ENCODE results near the gene ZC3H4.
"Not testable (repeated sequence)": the region's sequence is repeated elsewhere in the genome, so short reads cannot be mapped to it uniquely, and the experiment has no call there.

Gene ZC3H4

DNA sequence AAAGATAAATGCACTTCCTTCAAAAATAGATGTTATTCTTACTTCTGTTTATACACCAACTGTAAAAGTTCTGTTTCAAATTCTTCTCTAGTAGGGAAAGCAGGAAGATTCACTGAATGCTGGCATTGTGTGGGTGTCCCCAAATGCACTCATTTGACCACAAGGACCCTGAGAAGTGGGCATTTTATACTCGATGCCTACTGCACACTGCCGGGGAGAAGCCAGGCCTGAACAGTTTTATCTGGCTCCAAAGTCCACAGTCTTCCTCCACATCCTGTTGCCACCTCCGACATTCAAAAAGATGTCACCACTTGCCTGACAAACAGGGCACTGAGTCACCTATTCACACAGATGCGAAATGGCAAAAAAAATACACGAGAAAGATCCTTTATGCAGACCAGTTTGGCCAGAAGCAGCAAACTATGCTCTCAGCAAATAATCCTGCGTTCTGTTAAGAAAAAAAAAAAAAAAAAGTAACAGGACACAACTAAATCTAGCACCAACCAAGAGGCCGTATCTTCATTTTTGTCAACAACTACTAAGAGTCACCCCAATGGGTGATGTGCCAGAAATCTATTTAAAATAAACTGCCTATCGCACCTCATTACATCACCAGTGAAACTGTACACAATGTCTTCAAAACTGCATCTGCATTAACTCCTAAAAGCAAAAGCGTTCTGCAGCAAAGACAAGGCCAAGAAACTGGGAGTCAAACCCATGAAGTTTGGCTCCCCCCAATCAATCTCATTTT is 6.2 kb downstream of the ZC3H4 start:
- H3K4me1 ChIP-seq (ENCODE audit: control insufficient read depth, insufficient read depth, low read length, unreplicated experiment) = peaks cover 46% of the 10 kb centered on the region
- no peak overlapping the region for H2AFZ ChIP-seq (ENCODE audit: low read length, unreplicated experiment)
- no peaks in the 10 kb centered on the region for H3K27me3 ChIP-seq (ENCODE audit: insufficient read depth, low read length)
- H3K79me2 ChIP-seq (ENCODE audit: control insufficient read depth, insufficient read depth, low read length, unreplicated experiment) = peaks cover 88% of the 10 kb centered on the region
- peaks cover 7% of the 10 kb centered on the region; the same call in 1 of the 2 replicates for H3K36me3 ChIP-seq (ENCODE audit: insufficient read depth, low read length)
- peak overlapping the region; percentile 99 for H3K27ac ChIP-seq (ENCODE audit: low read depth, low read length)
- H3K4me3 ChIP-seq (ENCODE audit: low read depth, low read length) = no peak overlapping the region

DNA sequence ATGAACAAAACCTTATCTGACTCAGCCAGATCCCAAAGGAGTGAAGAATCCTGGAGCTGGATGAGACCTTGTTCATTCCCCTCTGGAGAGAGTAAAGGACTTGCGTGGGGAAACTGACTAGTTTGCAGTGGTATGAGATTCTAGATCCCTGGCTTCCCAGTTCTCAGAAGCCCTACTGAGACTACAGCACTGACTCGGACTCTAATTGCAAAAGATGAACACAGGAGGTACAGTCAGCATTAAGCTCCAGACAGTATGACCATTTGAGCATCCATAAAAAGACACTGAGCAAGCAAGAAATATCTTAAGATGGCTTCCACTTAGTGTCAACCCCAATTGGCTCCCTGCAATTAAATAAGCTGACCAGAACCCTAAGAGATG is 6.8 kb downstream of the ZC3H4 start:
- H3K36me3 ChIP-seq (ENCODE audit: insufficient read depth, low read length) = peaks cover 7% of the 10 kb centered on the region; the same call in 1 of the 2 replicates

DNA sequence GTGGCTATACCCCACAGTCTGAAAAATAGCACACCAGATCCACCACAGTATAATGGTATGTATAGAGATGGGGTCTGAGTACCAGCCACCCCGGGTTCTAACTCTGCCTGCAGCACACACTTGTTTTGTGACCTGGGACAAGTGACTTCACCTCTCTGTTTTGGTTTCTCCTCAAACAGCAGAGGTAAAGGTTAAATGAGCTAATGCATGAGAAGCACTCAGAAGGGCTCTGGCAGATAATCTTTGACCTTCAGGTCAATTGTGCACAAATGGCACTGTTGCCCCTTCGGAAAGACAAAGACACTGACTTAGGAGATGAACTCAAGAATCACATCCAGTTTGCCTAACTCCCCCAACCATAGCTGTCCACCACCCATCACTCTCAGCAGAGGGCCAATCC is 7.7 kb downstream of the ZC3H4 start:
- peaks cover 86% of the 10 kb centered on the region for H3K79me2 ChIP-seq (ENCODE audit: control insufficient read depth, insufficient read depth, low read length, unreplicated experiment)
- peaks cover 48% of the 10 kb centered on the region for H3K4me1 ChIP-seq (ENCODE audit: control insufficient read depth, insufficient read depth, low read length, unreplicated experiment)
- H3K27me3 ChIP-seq (ENCODE audit: insufficient read depth, low read length) = no peaks in the 10 kb centered on the region
- no peak overlapping the region for H3K4me3 ChIP-seq (ENCODE audit: low read depth, low read length)
- H3K36me3 ChIP-seq (ENCODE audit: insufficient read depth, low read length) = peaks cover 7% of the 10 kb centered on the region; the same call in 1 of the 2 replicates
- H2AFZ ChIP-seq (ENCODE audit: low read length, unreplicated experiment) = no peak overlapping the region
- H3K27ac ChIP-seq (ENCODE audit: low read depth, low read length) = no peak overlapping the region

More for the DNA sequence above, 6.8 kb downstream of the ZC3H4 start:
- Histone ChIP-seq H3K4me3 (ENCODE audit: low read depth, low read length) (no peak overlapping the region), H3K27me3 (ENCODE audit: insufficient read depth, low read length) (no peaks in the 10 kb centered on the region), H3K4me1 (ENCODE audit: control insufficient read depth, insufficient read depth, low read length, unreplicated experiment) (peaks cover 48% of the 10 kb centered on the region), H2AFZ (ENCODE audit: low read length, unreplicated experiment) (no peak overlapping the region), H3K27ac (ENCODE audit: low read depth, low read length) (peak overlapping the region; percentile 99), H3K79me2 (ENCODE audit: control insufficient read depth, insufficient read depth, low read length, unreplicated experiment) (peaks cover 89% of the 10 kb centered on the region)

DNA sequence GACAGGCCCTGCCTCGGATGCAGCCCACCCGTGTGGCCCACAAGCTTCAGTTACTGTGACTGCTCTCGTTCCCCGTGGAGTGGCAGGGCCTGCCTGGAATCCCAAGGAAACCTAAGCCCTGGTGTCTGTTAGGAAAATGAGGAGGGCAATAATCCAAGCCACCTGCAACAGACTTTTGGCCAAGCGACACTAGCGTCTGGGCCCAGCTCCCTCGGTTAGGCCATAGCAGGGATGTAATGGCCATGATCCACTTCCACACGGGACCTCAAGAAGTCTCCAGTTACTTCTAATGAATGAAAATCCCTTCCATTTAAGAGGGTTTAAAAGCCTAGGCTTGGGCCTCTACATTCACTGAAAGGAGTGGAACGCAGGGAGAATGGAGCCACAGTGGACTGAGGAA is 8.9 kb downstream of the ZC3H4 start:
- H3K79me2 ChIP-seq (ENCODE audit: control insufficient read depth, insufficient read depth, low read length, unreplicated experiment) = peaks cover 83% of the 10 kb centered on the region
- H3K4me3 ChIP-seq (ENCODE audit: low read depth, low read length) = no peak overlapping the region
- H3K27me3 ChIP-seq (ENCODE audit: insufficient read depth, low read length) = no peaks in the 10 kb centered on the region
- H3K4me1 ChIP-seq (ENCODE audit: control insufficient read depth, insufficient read depth, low read length, unreplicated experiment) = peaks cover 44% of the 10 kb centered on the region
- no peaks in the 10 kb centered on the region for H3K36me3 ChIP-seq (ENCODE audit: insufficient read depth, low read length)
- H2AFZ ChIP-seq (ENCODE audit: low read length, unreplicated experiment) = no peak overlapping the region
- H3K27ac ChIP-seq (ENCODE audit: low read depth, low read length) = no peak overlapping the region

DNA sequence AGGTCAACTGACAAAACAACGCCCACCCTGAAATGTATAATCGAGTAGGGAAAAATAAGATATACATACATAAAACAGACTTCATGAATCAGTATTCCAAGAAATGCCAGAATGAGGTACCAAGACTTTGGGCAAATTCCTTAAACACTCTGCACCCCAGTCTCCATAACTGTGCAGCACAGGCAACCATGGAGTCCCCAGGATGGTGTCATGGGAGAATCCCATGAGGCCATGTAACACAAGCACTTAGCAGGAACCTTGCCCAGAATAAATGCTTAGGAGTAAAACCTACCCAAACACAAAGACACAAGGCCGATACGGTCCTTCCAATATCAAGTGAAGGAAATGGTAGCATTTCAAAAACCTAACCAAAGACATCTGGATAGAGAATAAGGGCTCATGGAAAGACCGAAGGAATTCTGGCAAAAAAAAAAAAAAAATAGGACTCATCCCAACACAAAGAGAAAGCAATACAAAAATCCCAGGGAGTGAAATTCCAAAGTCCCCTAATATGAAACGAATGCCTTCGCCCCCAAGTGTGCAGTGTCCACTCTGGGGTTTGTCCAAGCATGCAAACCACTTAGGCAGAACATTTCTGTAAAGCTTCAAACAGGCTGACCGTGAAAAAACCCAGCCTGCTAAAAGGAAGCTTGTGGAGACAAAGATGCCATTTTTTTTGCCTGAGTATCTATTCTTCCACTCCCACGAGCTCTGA is 11.1 kb downstream of the ZC3H4 start:
- H3K36me3 ChIP-seq (ENCODE audit: insufficient read depth, low read length) = no peaks in the 10 kb centered on the region
- no peaks in the 10 kb centered on the region for H3K27me3 ChIP-seq (ENCODE audit: insufficient read depth, low read length)
- H3K4me3 ChIP-seq (ENCODE audit: low read depth, low read length) = no peak overlapping the region
- peaks cover 85% of the 10 kb centered on the region for H3K79me2 ChIP-seq (ENCODE audit: control insufficient read depth, insufficient read depth, low read length, unreplicated experiment)
- no peak overlapping the region for H3K27ac ChIP-seq (ENCODE audit: low read depth, low read length)
- H3K4me1 ChIP-seq (ENCODE audit: control insufficient read depth, insufficient read depth, low read length, unreplicated experiment) = peaks cover 30% of the 10 kb centered on the region
- H2AFZ ChIP-seq (ENCODE audit: low read length, unreplicated experiment) = no peak overlapping the region

- not testable (repeated sequence) for H3K27me3 ChIP-seq (ENCODE audit: insufficient read depth, low read length); H2AFZ ChIP-seq (ENCODE audit: low read length, unreplicated experiment); H3K36me3 ChIP-seq (ENCODE audit: insufficient read depth, low read length); H3K4me3 ChIP-seq (ENCODE audit: low read depth, low read length); H3K27ac ChIP-seq (ENCODE audit: low read depth, low read length)
- peaks cover 19% of the 10 kb centered on the region for H3K4me1 ChIP-seq (ENCODE audit: control insufficient read depth, insufficient read depth, low read length, unreplicated experiment)
- H3K79me2 ChIP-seq (ENCODE audit: control insufficient read depth, insufficient read depth, low read length, unreplicated experiment) = peaks cover 85% of the 10 kb centered on the region
These were observed 12.5 kb downstream of the ZC3H4 start for GRCh38 chr19:47101116-47101515.

DNA sequence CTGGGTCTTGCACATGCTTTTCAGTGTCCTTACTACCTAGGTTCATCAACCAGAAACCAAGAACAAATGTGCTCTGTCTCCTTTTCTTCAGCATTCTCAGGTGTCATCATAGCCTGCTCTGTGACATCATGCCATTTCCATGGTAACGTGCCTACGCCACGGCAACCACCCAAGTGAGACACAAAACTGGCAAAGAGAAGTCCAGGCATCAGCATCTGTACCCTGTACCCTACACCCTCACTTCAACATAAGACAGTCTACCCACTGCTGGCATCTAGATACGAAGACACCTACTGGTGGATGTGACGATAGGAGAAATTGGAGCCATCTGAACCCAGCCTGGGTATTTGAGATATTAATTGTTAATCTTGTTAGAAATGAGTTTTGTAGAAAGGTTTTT is 13.3 kb downstream of the ZC3H4 start:
- Histone ChIP-seq H3K4me1 (ENCODE audit: control insufficient read depth, insufficient read depth, low read length, unreplicated experiment) (peaks cover 20% of the 10 kb centered on the region), H2AFZ (ENCODE audit: low read length, unreplicated experiment) (no peak overlapping the region), H3K4me3 (ENCODE audit: low read depth, low read length) (no peak overlapping the region), H3K79me2 (ENCODE audit: control insufficient read depth, insufficient read depth, low read length, unreplicated experiment) (peaks cover 85% of the 10 kb centered on the region), H3K27ac (ENCODE audit: low read depth, low read length) (no peak overlapping the region), H3K27me3 (ENCODE audit: insufficient read depth, low read length) (no peaks in the 10 kb centered on the region), H3K36me3 (ENCODE audit: insufficient read depth, low read length) (no peaks in the 10 kb centered on the region)

DNA sequence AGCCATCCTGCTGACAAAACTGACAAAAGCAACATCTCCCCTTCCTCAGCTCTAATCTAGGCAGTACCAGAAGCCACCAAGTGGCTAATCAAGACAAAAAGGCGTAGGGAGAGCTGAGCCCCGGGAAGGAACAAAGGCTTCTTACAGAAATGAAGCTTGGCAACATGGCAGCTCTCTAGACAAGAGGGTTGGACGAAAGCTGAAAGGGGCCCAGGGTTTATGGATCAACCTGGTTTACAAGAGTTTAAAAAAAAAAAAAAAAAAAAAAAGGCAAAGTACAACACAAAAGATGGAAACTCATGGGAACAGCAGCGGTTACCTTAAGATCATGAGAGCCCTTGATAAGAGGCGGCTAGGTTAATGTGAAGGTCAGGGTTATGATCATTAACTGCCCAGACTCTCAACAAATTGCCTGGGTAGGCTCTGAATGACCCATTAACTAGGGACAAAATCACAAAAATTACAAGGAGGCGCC is 14.0 kb downstream of the ZC3H4 start:
- no peak overlapping the region for H3K27ac ChIP-seq (ENCODE audit: low read depth, low read length)
- H2AFZ ChIP-seq (ENCODE audit: low read length, unreplicated experiment) = no peak overlapping the region
- peaks cover 20% of the 10 kb centered on the region for H3K4me1 ChIP-seq (ENCODE audit: control insufficient read depth, insufficient read depth, low read length, unreplicated experiment)
- no peak overlapping the region for H3K4me3 ChIP-seq (ENCODE audit: low read depth, low read length)
- no peaks in the 10 kb centered on the region for H3K27me3 ChIP-seq (ENCODE audit: insufficient read depth, low read length)
- H3K79me2 ChIP-seq (ENCODE audit: control insufficient read depth, insufficient read depth, low read length, unreplicated experiment) = peaks cover 82% of the 10 kb centered on the region
- H3K36me3 ChIP-seq (ENCODE audit: insufficient read depth, low read length) = no peaks in the 10 kb centered on the region

- H3K4me1 ChIP-seq (ENCODE audit: control insufficient read depth, insufficient read depth, low read length, unreplicated experiment) = peaks cover 20% of the 10 kb centered on the region
- H3K27ac ChIP-seq (ENCODE audit: low read depth, low read length) = no peak overlapping the region
- no peak overlapping the region for H2AFZ ChIP-seq (ENCODE audit: low read length, unreplicated experiment)
- no peaks in the 10 kb centered on the region for H3K27me3 ChIP-seq (ENCODE audit: insufficient read depth, low read length)
- H3K4me3 ChIP-seq (ENCODE audit: low read depth, low read length) = no peak overlapping the region
- H3K79me2 ChIP-seq (ENCODE audit: control insufficient read depth, insufficient read depth, low read length, unreplicated experiment) = peaks cover 84% of the 10 kb centered on the region
- H3K36me3 ChIP-seq (ENCODE audit: insufficient read depth, low read length) = no peaks in the 10 kb centered on the region
These were observed 15.0 kb downstream of the ZC3H4 start for GRCh38 chr19:47098608-47099007.

DNA sequence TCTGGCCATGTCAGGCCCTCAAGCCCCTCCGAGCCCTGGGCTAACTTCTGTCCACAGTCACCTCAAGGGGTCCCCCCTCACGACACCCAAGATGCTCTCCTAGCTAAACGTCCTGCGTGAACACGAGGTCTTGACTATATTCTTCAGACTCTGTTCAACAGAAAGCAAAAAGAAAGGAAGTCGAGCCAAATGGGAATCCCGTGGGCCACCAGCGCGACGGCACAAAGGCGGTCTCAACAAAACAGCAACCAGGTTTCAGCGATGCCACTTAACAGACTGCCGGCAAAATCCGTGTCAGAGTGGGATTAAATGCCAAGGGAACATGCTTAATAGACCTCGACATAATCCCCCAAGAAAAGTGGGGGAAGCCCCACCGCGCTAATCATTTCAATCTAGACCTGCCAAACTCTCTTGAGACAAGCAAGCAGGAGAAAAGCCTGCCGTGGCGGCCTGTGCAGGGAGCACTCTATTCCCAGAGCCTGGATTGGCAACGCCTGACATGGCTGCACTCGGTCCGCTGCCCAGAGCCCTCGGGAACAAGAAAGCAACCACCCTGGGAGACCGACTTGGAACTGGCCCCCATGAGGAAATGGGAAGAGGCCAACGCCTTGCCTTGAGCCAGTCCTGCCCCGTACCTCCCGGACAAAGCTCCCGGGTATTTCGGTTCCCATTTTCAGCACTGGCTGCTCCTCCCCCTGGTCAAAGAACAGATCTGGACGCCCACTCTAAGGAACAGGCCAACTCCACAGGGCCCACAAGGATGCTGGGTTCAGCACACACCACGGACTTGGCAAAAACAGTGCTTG is 16.0 kb downstream of the ZC3H4 start:
- no peaks in the 10 kb centered on the region for H3K36me3 ChIP-seq (ENCODE audit: insufficient read depth, low read length)

More for the DNA sequence above, 16.0 kb downstream of the ZC3H4 start:
- Histone ChIP-seq H3K27ac (ENCODE audit: low read depth, low read length) (peak overlapping the region; percentile 27; the same call in 1 of the 2 replicates), H3K79me2 (ENCODE audit: control insufficient read depth, insufficient read depth, low read length, unreplicated experiment) (peaks cover 81% of the 10 kb centered on the region), H2AFZ (ENCODE audit: low read length, unreplicated experiment) (no peak overlapping the region), H3K4me1 (ENCODE audit: control insufficient read depth, insufficient read depth, low read length, unreplicated experiment) (peaks cover 15% of the 10 kb centered on the region), H3K4me3 (ENCODE audit: low read depth, low read length) (no peak overlapping the region), H3K27me3 (ENCODE audit: insufficient read depth, low read length) (no peaks in the 10 kb centered on the region)
